Neural progenitor cell (in vitro differentiated cells): Measurements from ENCODE around the gene MRPS33.

Experiments
- CTCF ChIP-seq: fragments of 200-600 bp; sonication (generic); IDR thresholded peaks from 2 replicates; pipeline ENCODE4 v1.5.1; 2017; ENCODE audit warnings: antibody characterized with exemption, mild to moderate bottlenecking
- EZH2 ChIP-seq: fragments of 200-600 bp; sonication (generic); IDR thresholded peaks from 2 replicates; pipeline ENCODE4 v1.6.1; 2017; ENCODE audit warnings: antibody characterized with exemption, mild to moderate bottlenecking, moderate library complexity
- EZH2phosphoT487 ChIP-seq: fragments of 200-600 bp; sonication (generic); IDR thresholded peaks from 2 replicates; pipeline ENCODE4 v1.6.1; 2017; ENCODE audit warnings: antibody characterized with exemption

- no peak for TF ChIP-seq CTCF
- no peak for TF ChIP-seq EZH2
- TF ChIP-seq EZH2phosphoT487, result no peak
These were observed 25.7 kb downstream of the MRPS33 start for GRCh38 chr7:140989068-140989467.
